Liver (tissue), 3 donors: ENCODE data around the gene BMP7.

Source experiments
- TAF1 ChIP-seq: conservative IDR thresholded peaks from 2 replicates; pipeline ENCODE4 v1.6.1; 2016; ENCODE audit warnings: antibody characterized with exemption, mild to moderate bottlenecking
- TF ChIP-seq, protein P1 (sequence below): fragments of 150-350 bp; IDR thresholded peaks from 2 replicates; pipeline ENCODE4 v1.5.1; 2017; ENCODE audit warnings: improper control_type of control experiment, low read depth, low read length; ENCODE audit not compliant: missing input control
- TF ChIP-seq, protein P2 (sequence below): IDR thresholded peaks from 2 replicates; pipeline ENCODE4 v1.6.1; 2016; ENCODE audit warnings: antibody characterized with exemption
- TF ChIP-seq, protein P3 (sequence below): IDR thresholded peaks from 2 replicates; pipeline ENCODE4 v1.6.1; 2016; ENCODE audit warnings: antibody characterized with exemption
- TF ChIP-seq, protein P4 (sequence below): IDR thresholded peaks from 2 replicates; pipeline ENCODE4 v1.6.1; 2016; ENCODE audit warnings: antibody characterized with exemption, mild to moderate bottlenecking
- donor health status: healthy.
- donor health status: healthy.

DNA sequence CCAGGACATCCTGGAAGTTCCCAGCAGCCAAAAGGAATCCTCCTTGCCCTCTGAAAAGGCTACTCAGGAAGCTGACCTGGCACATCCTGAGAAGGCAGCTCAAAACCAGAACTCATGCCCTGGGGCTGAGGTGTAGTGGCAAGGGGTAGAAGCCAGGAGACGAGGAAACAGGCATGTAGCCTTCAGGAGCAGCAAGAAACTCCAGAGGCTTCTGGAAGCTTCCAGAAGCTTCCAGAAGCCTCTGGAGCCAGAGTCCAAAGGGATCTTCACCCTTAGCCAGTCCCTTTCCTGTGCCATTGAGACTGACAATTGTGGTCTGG lies 43.9 kb downstream of the BMP7 start:
- TF ChIP-seq, protein P1, sequence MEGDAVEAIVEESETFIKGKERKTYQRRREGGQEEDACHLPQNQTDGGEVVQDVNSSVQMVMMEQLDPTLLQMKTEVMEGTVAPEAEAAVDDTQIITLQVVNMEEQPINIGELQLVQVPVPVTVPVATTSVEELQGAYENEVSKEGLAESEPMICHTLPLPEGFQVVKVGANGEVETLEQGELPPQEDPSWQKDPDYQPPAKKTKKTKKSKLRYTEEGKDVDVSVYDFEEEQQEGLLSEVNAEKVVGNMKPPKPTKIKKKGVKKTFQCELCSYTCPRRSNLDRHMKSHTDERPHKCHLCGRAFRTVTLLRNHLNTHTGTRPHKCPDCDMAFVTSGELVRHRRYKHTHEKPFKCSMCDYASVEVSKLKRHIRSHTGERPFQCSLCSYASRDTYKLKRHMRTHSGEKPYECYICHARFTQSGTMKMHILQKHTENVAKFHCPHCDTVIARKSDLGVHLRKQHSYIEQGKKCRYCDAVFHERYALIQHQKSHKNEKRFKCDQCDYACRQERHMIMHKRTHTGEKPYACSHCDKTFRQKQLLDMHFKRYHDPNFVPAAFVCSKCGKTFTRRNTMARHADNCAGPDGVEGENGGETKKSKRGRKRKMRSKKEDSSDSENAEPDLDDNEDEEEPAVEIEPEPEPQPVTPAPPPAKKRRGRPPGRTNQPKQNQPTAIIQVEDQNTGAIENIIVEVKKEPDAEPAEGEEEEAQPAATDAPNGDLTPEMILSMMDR = no peak
- TF ChIP-seq, protein P2, sequence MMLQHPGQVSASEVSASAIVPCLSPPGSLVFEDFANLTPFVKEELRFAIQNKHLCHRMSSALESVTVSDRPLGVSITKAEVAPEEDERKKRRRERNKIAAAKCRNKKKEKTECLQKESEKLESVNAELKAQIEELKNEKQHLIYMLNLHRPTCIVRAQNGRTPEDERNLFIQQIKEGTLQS = no peak
- TF ChIP-seq, protein P3, sequence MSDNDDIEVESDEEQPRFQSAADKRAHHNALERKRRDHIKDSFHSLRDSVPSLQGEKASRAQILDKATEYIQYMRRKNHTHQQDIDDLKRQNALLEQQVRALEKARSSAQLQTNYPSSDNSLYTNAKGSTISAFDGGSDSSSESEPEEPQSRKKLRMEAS = no peak
- TF ChIP-seq, protein P4, sequence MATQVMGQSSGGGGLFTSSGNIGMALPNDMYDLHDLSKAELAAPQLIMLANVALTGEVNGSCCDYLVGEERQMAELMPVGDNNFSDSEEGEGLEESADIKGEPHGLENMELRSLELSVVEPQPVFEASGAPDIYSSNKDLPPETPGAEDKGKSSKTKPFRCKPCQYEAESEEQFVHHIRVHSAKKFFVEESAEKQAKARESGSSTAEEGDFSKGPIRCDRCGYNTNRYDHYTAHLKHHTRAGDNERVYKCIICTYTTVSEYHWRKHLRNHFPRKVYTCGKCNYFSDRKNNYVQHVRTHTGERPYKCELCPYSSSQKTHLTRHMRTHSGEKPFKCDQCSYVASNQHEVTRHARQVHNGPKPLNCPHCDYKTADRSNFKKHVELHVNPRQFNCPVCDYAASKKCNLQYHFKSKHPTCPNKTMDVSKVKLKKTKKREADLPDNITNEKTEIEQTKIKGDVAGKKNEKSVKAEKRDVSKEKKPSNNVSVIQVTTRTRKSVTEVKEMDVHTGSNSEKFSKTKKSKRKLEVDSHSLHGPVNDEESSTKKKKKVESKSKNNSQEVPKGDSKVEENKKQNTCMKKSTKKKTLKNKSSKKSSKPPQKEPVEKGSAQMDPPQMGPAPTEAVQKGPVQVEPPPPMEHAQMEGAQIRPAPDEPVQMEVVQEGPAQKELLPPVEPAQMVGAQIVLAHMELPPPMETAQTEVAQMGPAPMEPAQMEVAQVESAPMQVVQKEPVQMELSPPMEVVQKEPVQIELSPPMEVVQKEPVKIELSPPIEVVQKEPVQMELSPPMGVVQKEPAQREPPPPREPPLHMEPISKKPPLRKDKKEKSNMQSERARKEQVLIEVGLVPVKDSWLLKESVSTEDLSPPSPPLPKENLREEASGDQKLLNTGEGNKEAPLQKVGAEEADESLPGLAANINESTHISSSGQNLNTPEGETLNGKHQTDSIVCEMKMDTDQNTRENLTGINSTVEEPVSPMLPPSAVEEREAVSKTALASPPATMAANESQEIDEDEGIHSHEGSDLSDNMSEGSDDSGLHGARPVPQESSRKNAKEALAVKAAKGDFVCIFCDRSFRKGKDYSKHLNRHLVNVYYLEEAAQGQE = no peak
- no peak for TF ChIP-seq TAF1
